ENCODE data around the gene DOLPP1. TPM values are rescaled to one million over a fixed set of nuclear protein-coding genes. Genes with fewer than 3 reads are reported as not detected.

DOLPP1 gene
- total and polyA plus RNA-seq, 2 of the 13 experiments (the other 11 are each of a cell fraction or from before 2014, with no cell fraction given): 21.0 to 34.1 TPM

- Histone ChIP-seq H3K27ac (ENCODE audit: extremely low read length, insufficient read depth, low read length) (peak within 1 kb of the TSS; percentile 77), H4K20me1 (ENCODE audit: insufficient read depth, low read length) (no peaks in the 10 kb centered on the region), H3K27me3 (ENCODE audit: control insufficient read depth in 1 of 2, insufficient read depth in 2 of 2, low read length in 2 of 2) (no peaks in the 10 kb centered on the region; a peak in 1 of 5 replicates), H3K9me3 (ENCODE audit: low read length) (no peaks in the 10 kb centered on the region), H2AFZ (ENCODE audit: low read length) (peak within 1 kb of the TSS; percentile 100), H3K4me3 (replicated peaks in 1 of 3; ENCODE audit: insufficient read depth in 1 of 3, low read depth in 2 of 3, low read length in 3 of 3) (peak within 1 kb of the TSS; percentile 73 to 97 (median 96)), H3K4me2 (ENCODE audit: low read depth, low read length) (peak within 1 kb of the TSS; percentile 96), H3K36me3 (replicated peaks in 1 of 2; ENCODE audit: control insufficient read depth in 1 of 2, insufficient read depth in 2 of 2, low read length in 2 of 2) (peaks cover under 1 to 3% of the 10 kb centered on the region in 2 experiments; a peak in 3 of 5 replicates), H3K79me2 (ENCODE audit: insufficient read depth, low read length) (peaks cover 6% of the 10 kb centered on the region), H3K9ac (ENCODE audit: insufficient read depth, low read depth, low read length) (peak within 1 kb of the TSS; percentile 76), H3K4me1 (ENCODE audit: insufficient read depth, low read length) (peaks cover 27% of the 10 kb centered on the region)
- ATAC-seq (peak; percentile 86), DNase-seq (ENCODE audit: low spot score) (peak; percentile 98), FAIRE-seq (peak; percentile 96)
- ChIA-PET CTCF (ENCODE audit: low intra/inter-chr PET ratio, low total read pairs) (no interaction called here), POLR2A (interaction anchor here (0.6 to 1.4 kb wide), 13 partner anchors 8 to 339 kb away, joined by 3 to 10 read pairs (median 3); partner anchors contain the start of genes DOLPP1, PTPA and SH3GLB2)
- BruUV-seq (replicated peaks): no TSS peak
- WGBS (ENCODE audit: low lambda C conversion rate): 0% methylated on average over 27 of the region's 49 CpGs
- intact Hi-C loops (cut with micrococcal nuclease; ENCODE audit: unreplicated experiment): loop anchor here (5.0 kb wide), 1 partner anchor 46 kb away; the partner anchor contains the start of gene DOLPP1
- in situ Hi-C loops (cut with HindIII; ENCODE audit: extremely low pct_ligation_motif_present, low pct_unique_long_range_greater_than_20kb): no loop called here
- TF ChIP-seq ARID2 (CRISPR knock-in tag; IDR thresholded peaks at IDR 0.05; ENCODE audit: borderline replicate concordance) (no peak), ZNF20 (CRISPR knock-in tag; IDR thresholded peaks at IDR 0.05) (no peak), ZNF160 (CRISPR knock-in tag; IDR thresholded peaks at IDR 0.05) (peak; percentile 47; the same call in 1 of the 2 replicates), AHR (CRISPR knock-in tag; IDR thresholded peaks at IDR 0.05) (peak; percentile 55; the same call in 1 of the 2 replicates), SRSF1 (optimal IDR thresholded peaks at IDR 0.05; ENCODE audit: low read depth, low read length) (peak; percentile 31), THAP9 (CRISPR knock-in tag; IDR thresholded peaks at IDR 0.05; ENCODE audit: borderline replicate concordance) (peak; percentile 49; the same call in 1 of the 2 replicates)
- TF ChIP-seq, protein P1, sequence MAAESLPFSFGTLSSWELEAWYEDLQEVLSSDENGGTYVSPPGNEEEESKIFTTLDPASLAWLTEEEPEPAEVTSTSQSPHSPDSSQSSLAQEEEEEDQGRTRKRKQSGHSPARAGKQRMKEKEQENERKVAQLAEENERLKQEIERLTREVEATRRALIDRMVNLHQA (CRISPR knock-in tag; IDR thresholded peaks at IDR 0.05): no peak
- TF ChIP-seq, protein P2, sequence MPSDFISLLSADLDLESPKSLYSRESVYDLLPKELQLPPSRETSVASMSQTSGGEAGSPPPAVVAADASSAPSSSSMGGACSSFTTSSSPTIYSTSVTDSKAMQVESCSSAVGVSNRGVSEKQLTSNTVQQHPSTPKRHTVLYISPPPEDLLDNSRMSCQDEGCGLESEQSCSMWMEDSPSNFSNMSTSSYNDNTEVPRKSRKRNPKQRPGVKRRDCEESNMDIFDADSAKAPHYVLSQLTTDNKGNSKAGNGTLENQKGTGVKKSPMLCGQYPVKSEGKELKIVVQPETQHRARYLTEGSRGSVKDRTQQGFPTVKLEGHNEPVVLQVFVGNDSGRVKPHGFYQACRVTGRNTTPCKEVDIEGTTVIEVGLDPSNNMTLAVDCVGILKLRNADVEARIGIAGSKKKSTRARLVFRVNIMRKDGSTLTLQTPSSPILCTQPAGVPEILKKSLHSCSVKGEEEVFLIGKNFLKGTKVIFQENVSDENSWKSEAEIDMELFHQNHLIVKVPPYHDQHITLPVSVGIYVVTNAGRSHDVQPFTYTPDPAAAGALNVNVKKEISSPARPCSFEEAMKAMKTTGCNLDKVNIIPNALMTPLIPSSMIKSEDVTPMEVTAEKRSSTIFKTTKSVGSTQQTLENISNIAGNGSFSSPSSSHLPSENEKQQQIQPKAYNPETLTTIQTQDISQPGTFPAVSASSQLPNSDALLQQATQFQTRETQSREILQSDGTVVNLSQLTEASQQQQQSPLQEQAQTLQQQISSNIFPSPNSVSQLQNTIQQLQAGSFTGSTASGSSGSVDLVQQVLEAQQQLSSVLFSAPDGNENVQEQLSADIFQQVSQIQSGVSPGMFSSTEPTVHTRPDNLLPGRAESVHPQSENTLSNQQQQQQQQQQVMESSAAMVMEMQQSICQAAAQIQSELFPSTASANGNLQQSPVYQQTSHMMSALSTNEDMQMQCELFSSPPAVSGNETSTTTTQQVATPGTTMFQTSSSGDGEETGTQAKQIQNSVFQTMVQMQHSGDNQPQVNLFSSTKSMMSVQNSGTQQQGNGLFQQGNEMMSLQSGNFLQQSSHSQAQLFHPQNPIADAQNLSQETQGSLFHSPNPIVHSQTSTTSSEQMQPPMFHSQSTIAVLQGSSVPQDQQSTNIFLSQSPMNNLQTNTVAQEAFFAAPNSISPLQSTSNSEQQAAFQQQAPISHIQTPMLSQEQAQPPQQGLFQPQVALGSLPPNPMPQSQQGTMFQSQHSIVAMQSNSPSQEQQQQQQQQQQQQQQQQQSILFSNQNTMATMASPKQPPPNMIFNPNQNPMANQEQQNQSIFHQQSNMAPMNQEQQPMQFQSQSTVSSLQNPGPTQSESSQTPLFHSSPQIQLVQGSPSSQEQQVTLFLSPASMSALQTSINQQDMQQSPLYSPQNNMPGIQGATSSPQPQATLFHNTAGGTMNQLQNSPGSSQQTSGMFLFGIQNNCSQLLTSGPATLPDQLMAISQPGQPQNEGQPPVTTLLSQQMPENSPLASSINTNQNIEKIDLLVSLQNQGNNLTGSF (CRISPR knock-in tag; IDR thresholded peaks at IDR 0.05): 0 out of 2 replicates have a peak, but pooled peaks have one; percentile 24
- TF ChIP-seq, protein P3, sequence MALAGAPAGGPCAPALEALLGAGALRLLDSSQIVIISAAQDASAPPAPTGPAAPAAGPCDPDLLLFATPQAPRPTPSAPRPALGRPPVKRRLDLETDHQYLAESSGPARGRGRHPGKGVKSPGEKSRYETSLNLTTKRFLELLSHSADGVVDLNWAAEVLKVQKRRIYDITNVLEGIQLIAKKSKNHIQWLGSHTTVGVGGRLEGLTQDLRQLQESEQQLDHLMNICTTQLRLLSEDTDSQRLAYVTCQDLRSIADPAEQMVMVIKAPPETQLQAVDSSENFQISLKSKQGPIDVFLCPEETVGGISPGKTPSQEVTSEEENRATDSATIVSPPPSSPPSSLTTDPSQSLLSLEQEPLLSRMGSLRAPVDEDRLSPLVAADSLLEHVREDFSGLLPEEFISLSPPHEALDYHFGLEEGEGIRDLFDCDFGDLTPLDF (CRISPR knock-in tag; IDR thresholded peaks at IDR 0.05): peak; percentile 74; the same call in 1 of the 2 replicates
- TF ChIP-seq, protein P4, sequence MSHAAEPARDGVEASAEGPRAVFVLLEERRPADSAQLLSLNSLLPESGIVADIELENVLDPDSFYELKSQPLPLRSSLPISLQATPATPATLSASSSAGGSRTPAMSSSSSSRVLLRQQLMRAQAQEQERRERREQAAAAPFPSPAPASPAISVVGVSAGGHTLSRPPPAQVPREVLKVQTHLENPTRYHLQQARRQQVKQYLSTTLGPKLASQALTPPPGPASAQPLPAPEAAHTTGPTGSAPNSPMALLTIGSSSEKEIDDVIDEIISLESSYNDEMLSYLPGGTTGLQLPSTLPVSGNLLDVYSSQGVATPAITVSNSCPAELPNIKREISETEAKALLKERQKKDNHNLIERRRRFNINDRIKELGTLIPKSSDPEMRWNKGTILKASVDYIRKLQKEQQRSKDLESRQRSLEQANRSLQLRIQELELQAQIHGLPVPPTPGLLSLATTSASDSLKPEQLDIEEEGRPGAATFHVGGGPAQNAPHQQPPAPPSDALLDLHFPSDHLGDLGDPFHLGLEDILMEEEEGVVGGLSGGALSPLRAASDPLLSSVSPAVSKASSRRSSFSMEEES (CRISPR knock-in tag; IDR thresholded peaks at IDR 0.05): peak; percentile 70; the same call in 1 of the 2 replicates
Observed at GRCh38 chr9:129036241-129036922, 44.5 kb upstream of the DOLPP1 start, which contains the start of gene MIGA2. TSS of gene MIGA2 (plus strand) at chr9:129036626. CDS start at chr9:129040595, 3,969 bp downstream.

Data from HepG2 (cell line).